Fibroblast of lung (primary cell): Measurements from ENCODE around the gene OLFML3. TPM values are rescaled to one million over a fixed set of nuclear protein-coding genes. Genes with fewer than 3 reads are reported as not detected.

Experiments used
- DNase-seq, 2 donors: peaks; one replicate each; pipeline versions ENCODE4 v3.0.0 to v3.0.0-alpha.2; 2010; ENCODE audit warnings: low read depth in 2 of 2
- H2AFZ ChIP-seq: 2 replicates; pipeline ENCODE4 v1.5.1; 2012; ENCODE audit warnings: low read length, control low read depth, inconsistent platforms
- H3K27ac ChIP-seq: 2 replicates; pipeline ENCODE4 v1.5.1; 2011; ENCODE audit warnings: low read length, control low read depth; ENCODE audit not compliant: insufficient read depth
- H3K27me3 ChIP-seq: 2 replicates; pipeline ENCODE4 v1.5.1; 2011; ENCODE audit warnings: mild to moderate bottlenecking, low read length; ENCODE audit not compliant: control insufficient read depth, insufficient read depth
- H3K36me3 ChIP-seq: 2 replicates; pipeline ENCODE4 v1.5.1; 2011; ENCODE audit warnings: low read length; ENCODE audit not compliant: control insufficient read depth, insufficient read depth
- H3K4me1 ChIP-seq: 2 replicates; pipeline ENCODE4 v1.5.1; 2011; ENCODE audit warnings: low read length; ENCODE audit not compliant: control insufficient read depth, insufficient read depth; ENCODE audit errors: extremely low read depth
- H3K4me2 ChIP-seq: 2 replicates; pipeline ENCODE4 v1.5.1; 2011; ENCODE audit warnings: low read length, control low read depth; ENCODE audit not compliant: insufficient read depth; ENCODE audit errors: extremely low read depth
- H3K4me3 ChIP-seq, 4 experiments: fragments of 200-600 bp in 1 of 4; sonication (generic) in 1 of 4; replicated peaks in 1 of 4; 2 replicates each; pipeline ENCODE4 v1.5.1; 2011 to 2016; ENCODE audit warnings: low read length in 4 of 4, low read depth in 3 of 4, mild to moderate bottlenecking in 3 of 4, control low read depth in 2 of 4, inconsistent platforms in 1 of 4, mixed read lengths in 1 of 4; ENCODE audit not compliant: insufficient read depth in 1 of 4; ENCODE audit errors: control extremely low read depth in 1 of 4
- H3K79me2 ChIP-seq: 2 replicates; pipeline ENCODE4 v1.5.1; 2012; ENCODE audit warnings: mild to moderate bottlenecking, low read length, inconsistent platforms; ENCODE audit not compliant: control insufficient read depth, insufficient read depth
- H3K9ac ChIP-seq: 2 replicates; pipeline ENCODE4 v1.5.1; 2011; ENCODE audit warnings: mild to moderate bottlenecking, low read length, control low read depth; ENCODE audit not compliant: insufficient read depth
- H3K9me3 ChIP-seq: 2 replicates; pipeline ENCODE4 v1.5.1; 2012; ENCODE audit warnings: low read depth, low read length; ENCODE audit not compliant: control insufficient read depth, insufficient read depth
- H4K20me1 ChIP-seq: 2 replicates; pipeline ENCODE4 v1.5.1; 2011; ENCODE audit warnings: low read length; ENCODE audit not compliant: control insufficient read depth, insufficient read depth; ENCODE audit errors: extremely low read depth
- CTCF ChIP-seq, 2 donors: IDR thresholded peaks in 1 of 2; conservative IDR thresholded peaks in 1 of 2; 1 replicate in 1 of 2; 2 replicates in 1 of 2; pipeline ENCODE4 v1.5.1; 2011 to 2012; ENCODE audit warnings: low read length in 2 of 2, control low read depth in 1 of 2, inconsistent platforms in 1 of 2, low read depth in 1 of 2, mild to moderate bottlenecking in 1 of 2
- EZH2 ChIP-seq: IDR thresholded peaks from 2 replicates; pipeline ENCODE4 v1.5.1; 2012; ENCODE audit warnings: low read length, control low read depth, mild to moderate bottlenecking; ENCODE audit errors: missing control alignments
- polyA plus RNA-seq, 2 donors: library from polyadenylated mRNA; depleted of rRNA in 1 of 2; stranded (reverse) in 1 of 2; unstranded in 1 of 2; fragments of >200 nt; gene quantifications; 2 replicates each; pipeline ENCODE4 v1.2.1, GENCODE V29; 2011 to 2012; ENCODE audit warnings: missing spikeins in 1 of 2
- total RNA-seq: library from RNA; depleted of rRNA; stranded (reverse); fragments of >200 nt; gene quantifications from 2 replicates; pipeline ENCODE4 v1.2.1, GENCODE V29; 2014

OLFML3 gene
- total and polyA plus RNA-seq, 2 donors (not counting 1 experiment from before 2014, with no cell fraction given): 68.0 to 133 TPM

GRCh38 chr1:113995382-113995781 is 16.1 kb downstream of the OLFML3 start:
- Histone ChIP-seq H3K9ac (no peak overlapping the region), H3K27me3 (peaks cover 2% of the 10 kb centered on the region), H3K4me3 (no peak overlapping the region), H3K9me3 (no peaks in the 10 kb centered on the region), H4K20me1 (no peaks in the 10 kb centered on the region), H3K27ac (no peak overlapping the region), H3K36me3 (no peaks in the 10 kb centered on the region), H3K79me2 (no peaks in the 10 kb centered on the region), H2AFZ (no peak overlapping the region), H3K4me1 (no peaks in the 10 kb centered on the region), H3K4me2 (no peak overlapping the region)
- TF ChIP-seq EZH2 (no peak), CTCF (conservative IDR thresholded peaks at IDR 0.05 in 1 of 2, IDR thresholded peaks at IDR 0.05 in 1 of 2; ENCODE audit: low read depth in 1 of 2, low read length in 2 of 2) (no peak)
- no peak for DNase-seq

GRCh38 chr1:113998361-113998760 is 19.1 kb downstream of the OLFML3 start:
- DNase-seq: peak in 1 of 2 donors; percentile 22
- H4K20me1 ChIP-seq: no peaks in the 10 kb centered on the region
- peaks cover 2% of the 10 kb centered on the region for H3K27me3 ChIP-seq
- no peak overlapping the region for H3K9ac ChIP-seq
- no peaks in the 10 kb centered on the region for H3K36me3 ChIP-seq
- H3K9me3 ChIP-seq: no peaks in the 10 kb centered on the region
- H3K4me1 ChIP-seq: no peaks in the 10 kb centered on the region
- H2AFZ ChIP-seq: no peak overlapping the region
- no peaks in the 10 kb centered on the region for H3K79me2 ChIP-seq
- H3K4me3 ChIP-seq: no peak overlapping the region
- TF ChIP-seq CTCF (conservative IDR thresholded peaks at IDR 0.05 in 1 of 2, IDR thresholded peaks at IDR 0.05 in 1 of 2; ENCODE audit: low read depth in 1 of 2, low read length in 2 of 2): no peak
- TF ChIP-seq EZH2: no peak
- no peak overlapping the region for H3K4me2 ChIP-seq
- H3K27ac ChIP-seq: no peak overlapping the region

- DNase-seq: no peak
- Histone ChIP-seq H2AFZ (no peak overlapping the region), H3K4me1 (no peaks in the 10 kb centered on the region), H3K36me3 (no peaks in the 10 kb centered on the region), H4K20me1 (no peaks in the 10 kb centered on the region), H3K4me2 (no peak overlapping the region), H3K27ac (no peak overlapping the region), H3K9me3 (no peaks in the 10 kb centered on the region), H3K79me2 (no peaks in the 10 kb centered on the region), H3K4me3 (no peak overlapping the region), H3K27me3 (peaks cover 2% of the 10 kb centered on the region), H3K9ac (no peak overlapping the region)
- TF ChIP-seq EZH2 (no peak), CTCF (conservative IDR thresholded peaks at IDR 0.05 in 1 of 2, IDR thresholded peaks at IDR 0.05 in 1 of 2; ENCODE audit: low read depth in 1 of 2, low read length in 2 of 2) (no peak)
Measured at GRCh38 chr1:113999233-113999632, 20.0 kb downstream of the OLFML3 start.
